Activated CD8-positive, alpha-beta memory T cell treated with anti-CD3 and anti-CD28 coated beads for 48 hours (primary cell): ENCODE data around the gene PRCD.

Source experiments
- DNase-seq, 3 experiments: peaks; one replicate each; pipeline ENCODE4 v3.0.0-alpha.2; 2020; ENCODE audit warnings: low read depth in 2 of 3, low spot score in 2 of 3

The PRCD gene, protein sequence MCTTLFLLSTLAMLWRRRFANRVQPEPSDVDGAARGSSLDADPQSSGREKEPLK

DNA sequence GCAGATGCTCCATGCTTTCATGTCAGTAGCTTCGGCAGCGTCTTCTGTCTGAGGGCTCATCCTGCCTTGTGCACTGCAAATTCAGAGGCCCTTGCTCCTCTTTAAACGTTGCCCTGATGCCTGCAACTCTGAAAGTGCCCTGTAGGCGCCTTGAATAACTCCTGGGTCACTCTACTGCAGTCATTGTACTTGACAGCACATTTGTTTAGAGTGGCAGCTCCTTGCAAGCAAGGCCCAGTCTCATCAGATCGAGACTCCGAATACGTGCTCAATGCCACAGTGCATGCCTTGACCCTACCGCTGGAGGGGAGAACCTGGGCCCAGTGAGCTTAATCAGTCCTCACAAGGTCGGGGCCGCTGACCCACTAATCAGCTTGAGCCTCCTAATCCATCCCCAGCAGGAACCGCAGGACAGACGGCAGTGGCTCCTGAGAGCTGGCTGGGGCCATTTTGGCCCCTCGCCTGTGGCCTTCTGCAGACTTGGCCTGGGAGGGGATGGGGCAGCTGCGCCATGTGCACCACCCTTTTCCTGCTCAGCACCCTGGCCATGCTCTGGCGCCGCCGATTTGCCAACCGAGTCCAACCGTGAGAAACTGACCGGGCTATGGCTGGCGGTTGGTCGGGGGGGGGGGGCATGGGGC is at the start of gene PRCD:
Gene PRCD (plus strand): TSS at position 414 of the 641 bp plus-strand sequence. CDS start 98 bp downstream, at position 512.
- no peak for DNase-seq

DNA sequence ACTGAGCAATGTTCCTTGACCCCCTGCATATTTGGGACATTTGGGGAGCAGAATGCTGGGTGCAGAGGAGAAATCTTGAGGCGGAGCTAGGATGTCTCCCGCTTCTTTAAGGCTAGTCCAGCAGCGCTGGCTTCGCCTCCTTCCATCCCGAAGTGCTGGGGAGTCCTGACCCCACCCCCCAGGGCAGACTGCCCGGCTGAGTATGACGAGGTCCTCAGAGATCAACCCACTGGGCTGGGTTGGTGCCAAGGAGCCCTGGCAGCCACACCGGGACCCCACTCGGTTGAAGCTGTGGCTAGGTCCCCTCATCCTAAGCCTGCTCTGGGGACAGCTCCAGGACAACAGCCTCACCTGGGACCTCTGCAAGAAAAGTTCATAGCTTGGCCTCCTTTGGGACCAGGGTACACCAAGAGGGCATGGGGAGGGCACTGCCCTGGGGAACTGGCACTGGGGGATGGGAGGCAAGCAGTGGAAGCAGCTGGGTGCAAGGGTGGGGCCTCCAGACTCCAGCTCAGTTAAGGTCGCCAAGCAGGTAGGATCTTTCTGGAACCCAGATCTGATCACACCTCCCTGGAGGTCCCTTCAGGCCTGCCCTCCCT is 49.6 kb upstream of the PRCD start:
- no peak for DNase-seq

DNA sequence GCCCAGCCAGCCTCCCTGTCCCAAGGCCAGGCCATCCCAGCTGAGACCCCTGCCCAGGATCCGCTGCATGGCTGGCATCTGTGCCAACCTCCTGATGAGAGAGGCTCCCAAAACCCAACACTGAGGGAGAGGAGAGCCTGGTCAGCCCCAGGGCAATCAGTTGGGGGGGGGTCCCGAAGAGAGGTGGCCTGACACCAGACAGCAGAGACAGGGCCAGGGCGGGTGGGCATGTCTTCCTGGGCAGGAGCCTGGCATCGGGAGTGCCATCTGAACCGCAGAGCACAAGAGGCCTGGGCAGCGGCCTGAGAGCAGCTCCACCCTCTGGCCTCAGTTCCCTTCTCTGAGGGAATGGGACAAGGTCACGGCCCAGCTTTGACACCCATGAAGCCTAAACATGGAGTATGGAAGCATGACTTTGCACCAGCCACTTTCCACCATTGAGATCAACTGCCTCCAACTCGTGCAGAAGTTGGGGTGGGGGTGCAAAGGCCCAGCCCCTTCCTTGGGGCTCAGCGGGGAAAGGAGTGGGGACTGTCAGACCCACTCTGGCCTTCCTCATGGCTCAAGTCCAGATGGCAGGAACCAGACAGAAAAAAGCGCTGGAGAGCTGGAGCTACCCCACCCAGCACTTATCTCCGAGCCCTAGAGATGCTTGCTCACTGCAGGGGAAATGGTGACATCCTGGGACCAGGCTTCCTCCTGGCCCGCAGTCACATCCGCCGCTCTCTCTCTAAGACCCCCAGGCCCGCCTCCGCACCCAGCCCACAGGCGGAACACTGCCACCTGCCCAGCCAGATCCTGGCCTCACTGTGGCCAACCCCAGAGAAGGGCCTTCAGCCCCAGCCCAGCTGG is 48.3 kb upstream of the PRCD start:
- DNase-seq: no peak

DNA sequence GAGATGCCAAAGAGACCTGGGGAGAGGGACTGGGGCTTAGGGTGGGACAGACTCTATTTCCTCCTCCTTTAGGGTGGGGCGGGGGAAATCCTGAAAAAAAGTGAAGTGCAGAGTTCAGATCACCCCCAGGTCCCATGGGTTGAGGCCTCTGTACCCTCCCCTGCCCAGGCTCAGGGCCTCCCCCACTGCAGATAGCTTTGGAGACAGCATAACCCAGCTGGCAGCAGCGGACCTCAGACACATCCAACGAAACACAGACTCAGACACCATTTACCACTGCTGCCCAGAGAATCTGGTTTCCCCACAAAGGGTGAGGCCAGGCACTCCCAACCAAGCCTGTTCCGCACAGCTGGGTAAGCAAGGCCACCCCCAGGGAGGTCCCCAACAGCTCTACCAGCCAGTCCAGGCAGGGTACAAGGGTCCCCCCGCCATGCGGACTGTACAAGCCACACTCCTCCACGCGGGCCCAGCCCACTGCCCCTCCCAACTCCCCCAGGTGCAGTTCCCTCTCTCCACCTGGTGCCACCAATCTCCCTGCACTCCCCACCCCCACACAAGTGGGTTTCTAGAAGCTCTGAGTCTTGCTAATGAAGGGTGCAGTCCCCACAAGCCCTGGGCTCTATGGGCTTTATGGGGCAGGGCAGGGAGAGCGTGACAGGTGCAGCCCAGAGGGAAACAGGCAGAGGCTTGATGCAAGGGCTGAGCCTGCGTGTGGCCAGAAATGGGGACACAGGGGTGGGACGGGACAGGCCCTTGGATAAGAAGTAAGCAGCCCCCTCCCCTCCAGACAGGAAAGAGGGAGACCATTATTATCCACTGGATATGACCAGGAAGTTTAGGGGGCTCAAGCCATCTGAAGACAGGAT is 47.5 kb upstream of the PRCD start:
- no peak for DNase-seq

DNA sequence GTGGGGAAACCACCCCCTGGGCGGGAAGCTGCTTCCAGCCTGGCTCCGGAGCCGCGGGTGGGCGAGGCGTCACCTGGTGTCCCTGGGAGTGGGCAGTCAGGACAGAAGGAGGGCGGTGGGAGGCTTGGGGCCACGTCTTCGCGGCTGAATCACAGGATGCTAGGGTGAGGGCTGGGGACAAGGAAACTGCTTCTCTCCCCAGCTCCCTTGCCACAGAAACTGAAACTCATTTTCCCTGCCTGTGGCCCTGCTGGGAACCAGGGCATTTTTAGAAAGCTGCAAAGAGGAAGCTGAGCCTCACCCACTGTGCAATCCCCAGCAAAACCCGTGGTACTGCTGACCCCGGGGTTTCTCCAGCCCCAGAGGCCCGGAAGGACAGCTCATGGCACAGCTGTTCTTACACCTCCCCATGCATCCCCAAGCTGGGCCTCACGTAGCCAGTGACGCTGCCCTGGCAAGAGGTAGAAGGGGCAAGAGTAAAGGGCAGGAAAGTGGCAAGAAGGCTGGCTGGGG is 46.8 kb upstream of the PRCD start:
- peak in 1 of 3 experiments; percentile 42 for DNase-seq

DNA sequence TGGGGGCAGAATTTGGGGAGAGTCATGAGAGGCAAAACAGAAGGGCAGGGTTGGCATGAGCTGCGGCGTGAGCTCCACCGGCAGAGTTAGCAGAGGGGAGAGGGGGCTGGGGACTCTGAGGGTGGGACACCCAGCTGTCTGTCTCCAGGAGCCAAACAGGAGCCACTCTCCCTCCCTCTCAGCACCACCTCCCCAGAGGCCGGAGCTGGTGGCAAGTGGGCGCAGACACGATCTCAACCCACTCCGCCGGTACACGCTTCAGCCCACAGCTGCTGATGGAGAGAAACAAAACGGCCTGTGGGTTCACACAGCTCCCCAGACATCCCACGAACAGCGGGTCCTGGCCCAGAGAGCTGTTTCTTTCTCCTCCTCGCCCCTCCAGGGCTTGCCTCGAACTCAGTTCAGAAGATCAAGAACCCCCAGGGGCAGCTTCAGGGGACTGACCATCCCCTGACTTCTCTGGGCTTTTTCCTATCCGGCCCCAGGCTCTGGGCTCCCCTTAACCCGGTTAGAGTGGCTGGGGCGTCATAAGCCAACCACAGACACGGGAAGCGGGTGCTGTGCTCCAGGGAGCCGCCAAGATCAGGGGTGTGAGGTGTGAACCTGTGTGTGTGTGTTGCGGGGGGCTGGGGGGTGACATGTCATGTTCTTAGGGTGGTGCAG is 46.2 kb upstream of the PRCD start:
- no peak for DNase-seq

DNA sequence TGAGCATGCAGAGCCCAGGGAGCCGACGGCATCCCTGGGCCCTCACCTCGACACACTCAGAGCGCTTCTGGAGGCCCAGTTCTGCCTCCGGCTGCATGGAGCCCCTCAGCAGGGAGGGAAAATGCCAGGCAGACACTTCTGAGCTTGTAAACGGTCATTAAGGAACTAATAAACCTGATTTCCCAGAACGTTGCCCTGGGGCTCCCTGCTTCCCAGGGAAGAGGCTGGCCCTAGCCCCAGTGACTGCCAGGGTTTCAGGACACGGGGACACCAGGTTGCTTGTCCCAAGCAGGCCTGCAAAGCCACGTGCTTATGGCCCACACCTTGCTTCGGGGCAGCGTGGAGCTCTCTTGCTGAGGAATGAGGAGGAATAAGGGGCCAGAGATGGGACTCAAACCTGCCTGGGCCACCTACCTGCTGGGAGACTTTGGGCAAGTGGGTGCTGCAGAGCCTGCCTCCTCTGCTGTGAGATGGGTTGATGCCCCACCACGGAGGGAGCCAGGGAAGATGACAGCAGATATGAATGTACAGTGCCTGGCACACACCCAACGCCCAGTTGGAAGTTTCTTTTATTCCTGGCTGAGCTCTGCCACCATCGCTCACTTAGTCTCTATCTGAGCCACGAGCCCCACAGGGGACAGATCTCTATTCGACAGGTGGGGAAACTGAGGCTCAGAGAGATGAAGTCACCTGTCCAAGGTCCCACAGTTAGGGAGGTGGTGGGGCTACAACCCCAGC is 44.0 kb upstream of the PRCD start:
- no peak for DNase-seq

DNA sequence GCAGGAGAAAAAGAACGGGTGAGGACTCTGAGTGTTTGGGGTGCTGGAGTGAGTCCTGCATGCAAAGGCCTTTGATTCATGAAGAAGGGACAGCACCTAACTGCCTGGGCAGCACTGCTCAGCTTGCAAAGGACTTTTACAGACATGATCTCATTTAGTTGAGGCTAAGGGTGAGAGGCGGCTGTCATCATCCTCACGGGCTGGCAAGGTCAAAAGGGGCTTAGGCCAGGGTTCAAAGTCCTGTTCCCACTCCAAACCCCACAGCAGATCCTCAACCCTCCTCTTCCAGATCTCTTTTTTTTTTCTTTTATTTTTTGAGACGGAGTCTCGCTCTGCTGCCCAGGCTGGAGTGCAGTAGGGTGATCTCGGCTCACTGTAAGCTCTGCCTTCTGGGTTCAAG is 43.4 kb upstream of the PRCD start:
- DNase-seq: no peak

DNA sequence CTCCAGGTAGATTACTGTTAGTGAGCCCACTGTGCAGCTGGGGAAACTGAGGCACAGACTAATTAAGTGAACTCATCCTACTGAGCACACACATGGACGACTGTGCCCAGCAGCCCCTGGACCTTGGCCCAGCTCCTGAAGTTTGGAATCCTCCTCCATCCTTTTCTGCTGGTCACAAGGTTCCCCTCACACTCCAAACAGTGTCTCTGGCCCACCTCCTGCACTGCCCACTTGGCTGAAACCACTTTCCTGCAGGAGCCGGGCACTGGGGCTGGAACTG is 42.2 kb upstream of the PRCD start:
- DNase-seq: no peak

DNA sequence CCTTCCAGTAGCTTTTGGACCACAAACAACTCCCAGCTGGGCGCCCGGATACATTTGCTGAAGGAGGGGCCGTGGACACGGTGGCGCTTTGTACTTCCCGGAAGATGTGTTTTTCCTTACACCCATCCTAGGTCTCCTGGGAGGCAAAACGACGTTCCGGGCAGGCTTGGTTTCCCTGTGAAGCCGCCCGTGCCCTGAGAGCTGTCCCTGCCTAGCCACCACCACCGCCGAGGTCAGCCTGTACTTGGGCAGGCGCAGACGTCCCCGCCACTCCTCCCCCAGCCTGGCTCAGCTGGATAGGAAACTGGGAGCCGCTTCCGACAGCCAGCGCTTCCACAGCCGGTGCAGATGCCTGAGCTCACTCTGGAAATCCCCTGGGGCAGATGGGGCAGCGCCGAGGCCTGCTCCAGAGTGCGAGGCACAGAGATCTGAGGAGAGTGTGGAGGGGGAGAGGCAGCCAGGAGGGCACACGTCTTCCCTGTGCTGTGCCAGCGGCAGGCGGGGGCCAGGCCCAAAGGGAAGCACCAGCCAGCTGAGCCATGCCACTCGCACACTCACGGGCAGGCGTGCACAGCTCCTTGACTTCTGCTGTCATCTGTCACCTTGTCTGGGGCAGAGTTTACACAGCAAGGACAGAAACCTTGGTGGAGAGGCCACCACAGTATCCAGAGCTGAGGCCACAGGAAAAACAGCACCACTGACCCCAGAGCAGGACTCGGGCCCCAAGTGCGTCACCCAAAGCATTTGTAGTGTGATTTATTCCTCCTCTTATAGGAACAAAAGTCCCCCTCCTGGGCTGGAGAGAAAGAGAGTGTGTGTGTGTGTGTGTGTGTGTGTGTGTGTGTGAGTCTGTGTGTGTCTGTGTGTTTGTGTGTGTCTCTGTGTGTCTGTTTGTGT is 41.6 kb upstream of the PRCD start:
- no peak for DNase-seq

DNA sequence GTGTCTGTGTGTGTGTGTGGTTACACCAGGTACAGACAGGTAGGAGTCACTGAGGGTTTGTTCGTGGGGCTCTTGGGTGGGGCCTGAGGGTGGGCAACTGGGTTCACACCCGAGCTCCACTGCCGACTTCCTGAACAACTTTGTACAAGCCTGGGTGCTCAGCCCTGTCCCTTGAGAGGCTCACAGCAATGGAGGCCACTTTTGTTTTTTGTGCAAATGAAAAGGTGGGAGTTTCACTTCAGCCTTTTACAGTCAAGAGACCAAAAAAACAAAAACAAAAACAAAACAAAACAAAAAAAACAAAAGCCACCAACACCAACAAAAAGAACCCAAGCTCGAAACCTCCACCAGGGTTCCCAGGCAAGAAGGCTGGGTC is 41.0 kb upstream of the PRCD start:
- DNase-seq: no peak

DNA sequence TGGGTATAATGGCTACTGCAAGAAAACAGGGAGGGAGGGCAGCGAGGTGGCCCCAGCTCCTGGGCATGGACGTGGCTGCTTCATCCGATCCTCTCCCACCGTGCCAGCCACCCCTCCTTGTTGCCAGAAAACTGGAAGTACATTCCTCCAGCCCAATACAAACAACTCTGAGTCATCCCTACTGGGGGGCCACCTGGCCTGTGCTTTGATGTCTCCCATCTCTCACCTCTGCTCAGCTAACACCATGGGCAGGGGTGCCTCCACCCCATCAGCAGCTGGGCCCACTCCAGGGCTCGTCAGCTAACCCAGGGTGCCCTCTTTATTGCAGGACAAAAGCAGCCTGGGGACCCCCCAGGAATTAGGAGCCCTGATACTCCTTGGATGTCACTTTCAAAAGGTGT is 40.6 kb upstream of the PRCD start:
- DNase-seq: no peak

DNA sequence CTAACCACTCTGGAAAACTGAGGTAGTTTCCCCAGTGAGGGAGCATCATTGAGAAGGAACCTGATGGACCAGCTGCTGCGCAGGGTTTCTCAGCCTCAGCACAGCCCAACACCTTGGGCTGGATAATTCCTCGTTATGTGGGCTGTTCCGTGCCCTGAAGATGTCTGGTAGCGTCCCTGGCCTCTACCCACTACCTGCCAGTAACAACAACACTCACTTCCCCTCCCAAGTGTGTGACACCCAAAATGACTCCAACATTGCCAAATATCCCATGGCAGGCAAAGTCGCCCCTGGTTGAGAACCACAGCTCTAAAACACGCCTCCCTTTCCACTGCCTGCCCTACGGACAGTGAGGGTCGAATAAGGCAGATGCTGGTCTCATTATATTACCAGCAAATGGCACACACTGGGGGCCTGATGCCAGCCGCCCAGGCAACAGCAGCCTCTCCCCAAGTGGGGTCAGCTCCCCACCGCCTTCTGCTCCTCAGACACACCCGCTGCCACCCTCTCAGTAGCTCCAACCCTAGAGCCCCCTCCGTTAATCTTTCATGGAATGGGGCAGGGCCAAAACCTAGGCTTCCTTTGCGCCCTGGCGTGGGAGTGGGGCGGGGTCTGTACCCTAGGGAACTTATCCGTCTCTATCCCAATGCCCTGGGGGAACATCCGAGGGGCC is 39.6 kb upstream of the PRCD start:
- no peak for DNase-seq

DNA sequence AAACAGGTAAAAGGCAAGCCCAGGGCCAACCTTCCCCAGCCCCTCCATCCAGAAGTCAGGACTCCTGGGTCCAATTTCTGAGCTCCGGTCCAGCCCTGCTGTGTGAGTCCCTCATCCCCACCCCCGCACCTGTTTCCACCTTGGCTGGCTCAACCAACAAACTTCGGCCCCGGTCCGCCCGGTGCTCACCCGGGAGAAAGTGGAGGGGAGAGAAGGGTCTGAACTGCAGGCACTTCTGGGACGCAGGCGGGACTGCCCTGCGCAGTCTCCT is 39.2 kb upstream of the PRCD start:
- DNase-seq: no peak

DNA sequence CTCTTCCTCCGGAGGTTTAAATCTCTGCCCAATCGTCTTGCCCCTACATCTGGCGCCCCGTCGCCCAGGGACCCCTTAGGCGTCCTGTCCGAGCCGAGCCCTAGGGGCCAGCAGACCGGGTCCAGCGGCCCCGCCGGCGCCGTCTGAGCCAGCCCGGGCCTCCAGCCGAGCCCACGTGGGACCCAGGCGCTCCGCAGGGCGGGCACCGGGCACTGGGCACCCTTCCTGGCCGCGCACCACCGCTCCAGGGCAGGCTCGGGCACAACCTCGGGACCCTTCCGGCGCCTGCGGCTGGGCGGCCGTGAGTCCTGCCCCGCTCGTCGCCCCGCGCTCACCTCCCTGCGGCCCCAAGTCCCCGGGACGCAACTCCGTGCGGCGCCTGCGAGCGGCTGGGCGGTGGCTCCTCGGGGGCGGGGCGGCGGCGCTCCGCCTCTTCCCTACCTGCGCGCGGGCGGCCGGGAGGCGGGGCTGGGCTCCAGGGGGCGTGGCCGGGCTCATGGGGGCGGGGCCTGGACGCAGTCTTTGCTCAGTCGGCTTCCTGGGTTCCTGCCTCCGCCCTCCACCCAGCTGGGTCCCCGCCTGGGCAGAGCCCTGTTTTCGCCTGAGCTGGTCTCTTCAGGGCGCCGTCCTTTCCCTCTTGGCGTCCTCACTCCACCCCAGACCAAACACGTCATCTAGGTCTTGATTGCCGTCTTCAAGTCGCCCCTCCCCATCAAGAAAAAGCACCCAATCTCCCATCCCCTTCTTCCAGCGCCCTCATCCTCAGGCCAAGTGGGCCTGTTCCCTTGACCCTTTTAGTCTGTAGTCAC is 38.6 kb upstream of the PRCD start, which contains the start of gene RHBDF2:
Gene RHBDF2 (minus strand): TSS at position 406 of the 809 bp plus-strand sequence. CDS start 19,899 bp downstream, outside the sequence.
- peak; percentile 92 to 97 (median 94) for DNase-seq

DNA sequence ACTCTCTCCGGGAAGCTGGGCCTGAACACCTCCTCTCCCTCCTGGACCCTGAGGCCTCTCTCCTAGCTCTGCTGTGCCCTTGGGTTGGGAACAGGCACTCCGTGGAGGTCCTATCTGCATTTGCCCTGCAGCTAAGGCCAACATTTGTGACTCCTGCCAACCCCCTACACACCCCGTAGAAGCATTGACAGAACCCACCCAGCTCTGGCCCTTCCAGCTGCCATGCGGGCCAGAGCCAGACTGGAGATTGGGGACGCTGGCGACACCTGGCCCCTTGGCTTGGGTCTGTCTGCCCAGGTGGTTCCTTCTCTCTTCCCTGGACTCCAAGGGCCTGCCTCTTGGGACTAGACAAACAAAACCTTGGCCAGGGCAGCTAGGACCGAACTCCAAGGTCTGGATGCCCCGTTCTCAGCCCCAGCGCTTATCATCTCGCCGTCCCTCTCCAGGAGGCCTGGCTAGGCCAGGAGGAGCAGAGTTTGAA is 38.0 kb upstream of the PRCD start:
- no peak for DNase-seq

DNA sequence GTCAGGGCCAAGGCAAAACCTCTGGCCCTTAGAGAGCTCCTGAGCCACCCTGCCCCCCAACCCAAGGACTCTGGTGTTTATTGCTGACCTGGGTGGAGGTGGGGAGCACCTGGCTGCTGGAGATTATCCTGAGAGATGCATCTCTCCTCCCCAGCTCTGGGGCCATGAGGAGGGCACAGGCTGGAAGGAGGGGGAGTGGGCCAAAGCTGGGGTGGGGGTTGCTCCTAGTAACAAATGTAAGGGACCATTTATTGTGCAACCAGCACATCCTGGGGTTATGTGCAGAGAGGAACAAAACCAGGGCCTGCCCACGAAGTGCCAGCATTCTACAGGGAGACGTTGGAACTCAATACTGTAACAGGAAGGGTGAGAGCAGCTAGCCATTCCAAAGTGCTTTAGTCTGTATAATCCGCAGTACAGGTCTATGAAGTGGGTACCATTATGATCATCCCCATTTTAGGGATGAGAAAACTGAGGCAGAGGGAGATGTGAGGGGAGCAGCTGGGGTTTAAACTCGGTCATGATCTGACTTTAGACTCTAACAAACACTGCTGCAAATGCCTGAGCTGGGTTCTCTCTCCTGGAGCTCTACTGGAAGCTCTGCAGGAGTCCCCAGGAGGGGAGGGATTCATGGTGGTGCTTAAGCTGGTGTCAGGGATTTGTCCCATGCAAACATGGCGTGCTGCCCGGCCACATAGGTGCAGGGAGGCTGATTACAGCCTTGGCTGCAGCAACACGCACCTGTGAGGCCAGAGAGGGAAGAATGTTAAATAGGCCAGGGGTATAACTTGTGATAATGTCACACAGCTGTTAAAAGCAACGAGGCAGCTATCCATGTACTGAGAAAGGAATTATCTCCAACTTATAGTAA is 37.3 kb upstream of the PRCD start:
- no peak for DNase-seq
